ENCODE results near the gene ETV2.

The ETV2 gene

DNA sequence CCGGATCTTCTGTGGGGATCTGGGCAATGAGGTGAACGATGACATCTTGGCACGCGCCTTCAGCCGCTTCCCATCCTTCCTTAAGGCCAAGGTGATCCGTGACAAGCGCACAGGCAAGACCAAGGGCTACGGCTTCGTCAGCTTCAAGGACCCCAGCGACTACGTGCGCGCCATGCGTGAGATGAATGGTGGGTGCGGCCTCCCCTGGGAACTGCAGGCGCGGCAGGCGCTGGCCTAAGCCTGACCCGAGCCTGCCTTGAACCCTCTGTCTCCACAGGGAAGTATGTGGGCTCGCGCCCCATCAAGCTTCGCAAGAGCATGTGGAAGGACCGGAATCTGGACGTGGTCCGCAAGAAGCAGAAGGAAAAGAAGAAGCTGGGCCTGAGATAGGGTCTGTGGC lies 4.4 kb upstream of the ETV2 start:
- ATAC-seq (ENCODE audit: low read depth) (no peak), DNase-seq (ENCODE audit: low spot score) (no peak)
- TF ChIP-seq, protein P1, sequence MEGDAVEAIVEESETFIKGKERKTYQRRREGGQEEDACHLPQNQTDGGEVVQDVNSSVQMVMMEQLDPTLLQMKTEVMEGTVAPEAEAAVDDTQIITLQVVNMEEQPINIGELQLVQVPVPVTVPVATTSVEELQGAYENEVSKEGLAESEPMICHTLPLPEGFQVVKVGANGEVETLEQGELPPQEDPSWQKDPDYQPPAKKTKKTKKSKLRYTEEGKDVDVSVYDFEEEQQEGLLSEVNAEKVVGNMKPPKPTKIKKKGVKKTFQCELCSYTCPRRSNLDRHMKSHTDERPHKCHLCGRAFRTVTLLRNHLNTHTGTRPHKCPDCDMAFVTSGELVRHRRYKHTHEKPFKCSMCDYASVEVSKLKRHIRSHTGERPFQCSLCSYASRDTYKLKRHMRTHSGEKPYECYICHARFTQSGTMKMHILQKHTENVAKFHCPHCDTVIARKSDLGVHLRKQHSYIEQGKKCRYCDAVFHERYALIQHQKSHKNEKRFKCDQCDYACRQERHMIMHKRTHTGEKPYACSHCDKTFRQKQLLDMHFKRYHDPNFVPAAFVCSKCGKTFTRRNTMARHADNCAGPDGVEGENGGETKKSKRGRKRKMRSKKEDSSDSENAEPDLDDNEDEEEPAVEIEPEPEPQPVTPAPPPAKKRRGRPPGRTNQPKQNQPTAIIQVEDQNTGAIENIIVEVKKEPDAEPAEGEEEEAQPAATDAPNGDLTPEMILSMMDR (IDR thresholded peaks at IDR 0.05; ENCODE audit: poor library complexity, severe bottlenecking): no peak
- H3K27me3 ChIP-seq (ENCODE audit: insufficient read depth, poor library complexity, severe bottlenecking): no peaks in the 10 kb centered on the region
- no peak overlapping the region for H3K4me3 ChIP-seq (ENCODE audit: severe bottlenecking)
- peaks cover 53% of the 10 kb centered on the region for H3K36me3 ChIP-seq (ENCODE audit: low read depth)
- no peak overlapping the region for H3K27ac ChIP-seq (ENCODE audit: poor library complexity, severe bottlenecking)
- H3K4me1 ChIP-seq (ENCODE audit: insufficient read depth, poor library complexity, severe bottlenecking): no peaks in the 10 kb centered on the region
- H3K9me3 ChIP-seq (ENCODE audit: severe bottlenecking): no peaks in the 10 kb centered on the region

- H3K4me1 ChIP-seq (ENCODE audit: insufficient read depth, poor library complexity, severe bottlenecking): no peaks in the 10 kb centered on the region
- TF ChIP-seq, protein P1 (IDR thresholded peaks at IDR 0.05; ENCODE audit: poor library complexity, severe bottlenecking): no peak
- no peaks in the 10 kb centered on the region for H3K9me3 ChIP-seq (ENCODE audit: severe bottlenecking)
- no peak overlapping the region for H3K27ac ChIP-seq (ENCODE audit: poor library complexity, severe bottlenecking)
- DNase-seq (ENCODE audit: low spot score): no peak
- no peaks in the 10 kb centered on the region for H3K27me3 ChIP-seq (ENCODE audit: insufficient read depth, poor library complexity, severe bottlenecking)
- peaks cover 34% of the 10 kb centered on the region for H3K36me3 ChIP-seq (ENCODE audit: low read depth)
- no peak for ATAC-seq (ENCODE audit: low read depth)
- no peak overlapping the region for H3K4me3 ChIP-seq (ENCODE audit: severe bottlenecking)
These were observed 2.3 kb upstream of the ETV2 start for GRCh38 chr19:35639321-35639639.

GRCh38 chr19:35639863-35640262 lies 1.7 kb upstream of the ETV2 start:
- Histone ChIP-seq H3K9me3 (ENCODE audit: severe bottlenecking) (no peaks in the 10 kb centered on the region), H3K27me3 (ENCODE audit: insufficient read depth, poor library complexity, severe bottlenecking) (no peaks in the 10 kb centered on the region), H3K36me3 (ENCODE audit: low read depth) (peaks cover 28% of the 10 kb centered on the region), H3K27ac (ENCODE audit: poor library complexity, severe bottlenecking) (no peak overlapping the region), H3K4me3 (ENCODE audit: severe bottlenecking) (no peak overlapping the region), H3K4me1 (ENCODE audit: insufficient read depth, poor library complexity, severe bottlenecking) (no peaks in the 10 kb centered on the region)
- no peak for ATAC-seq (ENCODE audit: low read depth)
- TF ChIP-seq, protein P1 (IDR thresholded peaks at IDR 0.05; ENCODE audit: poor library complexity, severe bottlenecking): no peak
- DNase-seq (ENCODE audit: low spot score): no peak

DNA sequence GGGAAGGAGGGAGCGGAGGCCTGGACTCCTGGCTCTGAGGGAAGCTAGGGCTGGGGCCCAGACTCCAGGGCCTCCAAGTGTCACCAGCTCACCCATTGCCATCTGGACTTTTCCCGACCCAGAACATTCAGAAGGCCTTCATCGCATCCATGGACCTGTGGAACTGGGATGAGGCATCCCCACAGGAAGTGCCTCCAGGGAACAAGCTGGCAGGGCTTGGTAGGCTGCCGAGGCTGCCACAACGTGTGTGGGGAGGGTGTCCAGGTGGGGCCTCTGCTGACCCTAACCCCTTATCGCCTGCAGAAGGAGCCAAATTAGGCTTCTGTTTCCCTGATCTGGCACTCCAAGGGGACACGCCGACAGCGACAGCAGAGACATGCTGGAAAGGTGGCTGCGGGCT lies 767 bp downstream of the ETV2 start:
- H3K4me3 ChIP-seq (ENCODE audit: severe bottlenecking): no peak overlapping the region
- no peak for ATAC-seq (ENCODE audit: low read depth)

GRCh38 chr19:35642798-35643254 lies 1.3 kb downstream of the ETV2 start:
- H3K4me1 ChIP-seq (ENCODE audit: insufficient read depth, poor library complexity, severe bottlenecking): no peaks in the 10 kb centered on the region
- peak overlapping the region; percentile 48 for H3K4me3 ChIP-seq (ENCODE audit: severe bottlenecking)
- H3K27ac ChIP-seq (ENCODE audit: poor library complexity, severe bottlenecking): peak overlapping the region; percentile 67
- DNase-seq (ENCODE audit: low spot score) (no peak), ATAC-seq (ENCODE audit: low read depth) (no peak)
- H3K27me3 ChIP-seq (ENCODE audit: insufficient read depth, poor library complexity, severe bottlenecking): no peaks in the 10 kb centered on the region
- TF ChIP-seq, protein P1 (IDR thresholded peaks at IDR 0.05; ENCODE audit: poor library complexity, severe bottlenecking): no peak
- no peaks in the 10 kb centered on the region for H3K9me3 ChIP-seq (ENCODE audit: severe bottlenecking)
- H3K36me3 ChIP-seq (ENCODE audit: low read depth): peaks cover 7% of the 10 kb centered on the region; the same call in 1 of the 2 replicates

More for the DNA sequence above, 767 bp downstream of the ETV2 start:
- H3K27ac ChIP-seq (ENCODE audit: poor library complexity, severe bottlenecking): no peak overlapping the region
- H3K4me1 ChIP-seq (ENCODE audit: insufficient read depth, poor library complexity, severe bottlenecking): no peaks in the 10 kb centered on the region
- no peaks in the 10 kb centered on the region for H3K27me3 ChIP-seq (ENCODE audit: insufficient read depth, poor library complexity, severe bottlenecking)
- no peak for DNase-seq (ENCODE audit: low spot score)
- peaks cover 11% of the 10 kb centered on the region; the same call in 1 of the 2 replicates for H3K36me3 ChIP-seq (ENCODE audit: low read depth)
- TF ChIP-seq, protein P1 (IDR thresholded peaks at IDR 0.05; ENCODE audit: poor library complexity, severe bottlenecking): no peak
- H3K9me3 ChIP-seq (ENCODE audit: severe bottlenecking): no peaks in the 10 kb centered on the region
